Endothelial cell of umbilical vein (primary cell): ENCODE results near the gene KCNC1. TPM values are rescaled to one million over a fixed set of nuclear protein-coding genes. Genes with fewer than 3 reads are reported as not detected.

Experiments used
- BruUV-seq: library from RNA; stranded (reverse); fragments of 400-500 nt; replicated peaks from 2 replicates; lab custom pipeline; 2021; lab: Mats Ljungman, UMichigan
- CTCF ChIA-PET: fragments of 300-600, 350-600 bp; sonication (Branson Sonifier 250); formaldehyde crosslinking; loops from one replicate; lab custom pipeline; 2021; ENCODE audit warnings: antibody characterized with exemption, inconsistent platforms; lab: Charles Lee
- POLR2A ChIA-PET: fragments of 300-600, 350-600 bp; sonication (Branson Sonifier 250); formaldehyde crosslinking; loops from one replicate; lab custom pipeline; 2021; ENCODE audit warnings: antibody characterized with exemption, inconsistent platforms; lab: Charles Lee
- DNase-seq: peaks from one replicate; pipeline ENCODE4 v3.0.0-alpha.2; 2011; ENCODE audit warnings: low read depth, low spot score
- FAIRE-seq: peaks from 2 replicates; lab custom pipeline; 2011; peaks lifted over from hg19 to GRCh38; lab: Jason Lieb, UNC
- H2AFZ ChIP-seq: 2 replicates; pipeline ENCODE4 v1.6.0; 2012; ENCODE audit warnings: low read depth, low read length, control low read depth, inconsistent platforms
- H3K27ac ChIP-seq: 2 replicates; pipeline ENCODE4 v1.5.1; 2011; ENCODE audit warnings: low read depth, mild to moderate bottlenecking, control low read depth, low read length, moderate library complexity; ENCODE audit not compliant: insufficient read depth
- H3K27me3 ChIP-seq, 2 experiments: 2 replicates each; pipeline versions ENCODE4 v1.6.0 to v1.6.1; 2011; ENCODE audit warnings: low read length in 2 of 2, mixed read lengths in 1 of 2; ENCODE audit not compliant: control insufficient read depth in 2 of 2, insufficient read depth in 2 of 2
- H3K36me3 ChIP-seq, 2 experiments: 2 replicates in 1 of 2; 3 replicates in 1 of 2; pipeline ENCODE4 v1.5.1; 2011; ENCODE audit warnings: low read length in 2 of 2, mild to moderate bottlenecking in 1 of 2, moderate library complexity in 1 of 2; ENCODE audit not compliant: control insufficient read depth in 2 of 2, insufficient read depth in 2 of 2; ENCODE audit errors: extremely low read depth in 1 of 2
- H3K4me1 ChIP-seq: 3 replicates; pipeline ENCODE4 v1.5.1; 2011; ENCODE audit warnings: mild to moderate bottlenecking, low read length; ENCODE audit not compliant: control insufficient read depth, insufficient read depth; ENCODE audit errors: extremely low read depth
- H3K4me2 ChIP-seq: 2 replicates; pipeline ENCODE4 v1.6.1; 2011; ENCODE audit warnings: low read length, control low read depth, mixed read lengths; ENCODE audit not compliant: insufficient read depth
- H3K4me3 ChIP-seq, 3 experiments: fragments of 200-600 bp in 1 of 3; sonication (generic), shearing (Covaris generic) in 1 of 3; replicated peaks in 1 of 3; 2 replicates each; pipeline ENCODE4 v1.5.1; 2011 to 2016; ENCODE audit warnings: control low read depth in 3 of 3, low read length in 3 of 3, mild to moderate bottlenecking in 2 of 3, inconsistent platforms in 1 of 3, low read depth in 1 of 3, moderate library complexity in 1 of 3; ENCODE audit not compliant: insufficient read depth in 1 of 3
- H3K79me2 ChIP-seq: 2 replicates; pipeline ENCODE4 v1.6.0; 2012; ENCODE audit warnings: low read length, inconsistent platforms; ENCODE audit not compliant: control insufficient read depth, insufficient read depth
- H3K9ac ChIP-seq: replicated peaks from 2 replicates; pipeline ENCODE3; 2011; ENCODE audit warnings: low read length, control low read depth; ENCODE audit not compliant: insufficient read depth; ENCODE audit errors: extremely low read depth
- H3K9me1 ChIP-seq: replicated peaks from 3 replicates; pipeline ENCODE4 v1.6.0; 2011; ENCODE audit warnings: mild to moderate bottlenecking, low read length; ENCODE audit not compliant: control insufficient read depth, insufficient read depth; ENCODE audit errors: extremely low read depth
- H3K9me3 ChIP-seq: replicated peaks from 2 replicates; pipeline ENCODE4 v1.5.1; 2012; ENCODE audit warnings: low read length, inconsistent platforms; ENCODE audit not compliant: control insufficient read depth, insufficient read depth
- H4K20me1 ChIP-seq: replicated peaks from 2 replicates; pipeline ENCODE3; 2011; ENCODE audit warnings: mild to moderate bottlenecking, low read length; ENCODE audit not compliant: control insufficient read depth, insufficient read depth; ENCODE audit errors: extremely low read depth
- EZH2 ChIP-seq: IDR thresholded peaks from 2 replicates; pipeline ENCODE4 v1.6.1; 2012; ENCODE audit warnings: borderline replicate concordance, low read depth, mild to moderate bottlenecking, moderate library complexity, low read length, inconsistent platforms; ENCODE audit not compliant: severe bottlenecking
- FOS ChIP-seq: IDR thresholded peaks from 2 replicates; pipeline ENCODE4 v1.6.1; 2011; ENCODE audit warnings: mild to moderate bottlenecking, low read length, moderate library complexity, borderline replicate concordance; ENCODE audit not compliant: insufficient read depth
- GATA2 ChIP-seq: IDR thresholded peaks from 2 replicates; pipeline ENCODE4 v1.7.0; 2011; ENCODE audit warnings: low read depth, mild to moderate bottlenecking, moderate library complexity, mixed read lengths, low read length; ENCODE audit not compliant: insufficient read length, insufficient read depth
- JUN ChIP-seq: IDR thresholded peaks from 2 replicates; pipeline ENCODE4 v1.6.1; 2011; ENCODE audit warnings: borderline replicate concordance, low read depth; ENCODE audit not compliant: insufficient read length, insufficient read depth
- MYC ChIP-seq: IDR thresholded peaks from one replicate; pipeline ENCODE4 v1.6.1; 2011; ENCODE audit warnings: mild to moderate bottlenecking, low read depth, low read length
- POLR2A ChIP-seq: IDR thresholded peaks from 2 replicates; pipeline ENCODE4 v1.6.1; 2012; ENCODE audit warnings: low read depth, mild to moderate bottlenecking, control low read depth, low read length
- POLR2AphosphoS5 ChIP-seq: IDR thresholded peaks from 2 replicates; pipeline ENCODE4 v1.6.1; 2012; ENCODE audit warnings: low read depth, mild to moderate bottlenecking, control low read depth, low read length, moderate library complexity; ENCODE audit not compliant: insufficient read depth
- dilution Hi-C: fragments of 300-500 bp; cut with MboI; formaldehyde crosslinking; loops from one replicate; pipeline ENCODE4 v1.15.0; 2019; ENCODE audit warnings: low sequenced_read_pairs; ENCODE audit not compliant: extremely low pct_ligation_motif_present
- intact Hi-C: fragments of 100-400 bp; cut with micrococcal nuclease; formaldehyde crosslinking; loops from one replicate; pipeline ENCODE4 v1.10.0; 2022
- polyA plus RNA-seq, 4 experiments: library from polyadenylated mRNA; depleted of rRNA in 3 of 4; stranded (reverse) in 3 of 4; unstranded in 1 of 4; fragments of >200 nt; gene quantifications; 2 replicates each; pipeline versions ENCODE4 v1.2.1 to v1.2.3, GENCODE V29; 2011 to 2012; ENCODE audit warnings: missing spikeins in 1 of 4
- total RNA-seq: library from RNA; stranded (reverse); gene quantifications from 2 replicates; pipeline ENCODE4 v1.2.3, GENCODE V29; 2021
- TF ChIP-seq, protein P1 (sequence below), 2 donors: IDR thresholded peaks; 1 replicate in 1 of 2; 2 replicates in 1 of 2; pipeline ENCODE4 v1.5.1; 2011; ENCODE audit warnings: low read length in 2 of 2, mild to moderate bottlenecking in 2 of 2, moderate library complexity in 2 of 2, control low read depth in 1 of 2, inconsistent platforms in 1 of 2, low read depth in 1 of 2; ENCODE audit not compliant: insufficient read depth in 1 of 2; ENCODE audit errors: extremely low read depth in 1 of 2
- TF ChIP-seq, protein P2 (sequence below): IDR thresholded peaks from 2 replicates; pipeline ENCODE4 v1.6.1; 2011; ENCODE audit not compliant: insufficient read depth, insufficient read length

Gene KCNC1
- total and polyA plus RNA-seq, 2 donors (not counting 3 experiments of a cell fraction or from before 2014, with no cell fraction given), result not detected

DNA sequence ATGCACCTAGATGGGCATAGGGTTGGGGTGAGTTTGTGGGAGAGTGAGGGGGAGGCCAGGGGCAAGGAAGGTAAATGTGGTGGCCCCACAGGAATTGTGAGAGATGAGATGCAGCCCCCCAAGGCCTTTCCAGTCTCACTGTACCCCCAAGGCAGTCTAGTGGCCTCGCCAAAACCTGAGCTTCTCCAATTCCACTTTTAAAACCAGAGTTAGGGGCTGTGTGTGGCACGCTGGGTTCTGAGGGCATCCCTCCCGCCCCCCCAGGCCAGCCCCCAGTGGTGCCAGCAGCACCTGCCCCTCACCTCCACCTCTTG, 40.4 kb downstream of the KCNC1 start:
- BruUV-seq, result no TSS peak
- H3K4me1 ChIP-seq, result no peaks in the 10 kb centered on the region
- DNase-seq (no peak), FAIRE-seq (no peak)
- intact Hi-C loops, result no loop called here
- POLR2A ChIA-PET, result no interaction called here
- TF ChIP-seq, protein P1, sequence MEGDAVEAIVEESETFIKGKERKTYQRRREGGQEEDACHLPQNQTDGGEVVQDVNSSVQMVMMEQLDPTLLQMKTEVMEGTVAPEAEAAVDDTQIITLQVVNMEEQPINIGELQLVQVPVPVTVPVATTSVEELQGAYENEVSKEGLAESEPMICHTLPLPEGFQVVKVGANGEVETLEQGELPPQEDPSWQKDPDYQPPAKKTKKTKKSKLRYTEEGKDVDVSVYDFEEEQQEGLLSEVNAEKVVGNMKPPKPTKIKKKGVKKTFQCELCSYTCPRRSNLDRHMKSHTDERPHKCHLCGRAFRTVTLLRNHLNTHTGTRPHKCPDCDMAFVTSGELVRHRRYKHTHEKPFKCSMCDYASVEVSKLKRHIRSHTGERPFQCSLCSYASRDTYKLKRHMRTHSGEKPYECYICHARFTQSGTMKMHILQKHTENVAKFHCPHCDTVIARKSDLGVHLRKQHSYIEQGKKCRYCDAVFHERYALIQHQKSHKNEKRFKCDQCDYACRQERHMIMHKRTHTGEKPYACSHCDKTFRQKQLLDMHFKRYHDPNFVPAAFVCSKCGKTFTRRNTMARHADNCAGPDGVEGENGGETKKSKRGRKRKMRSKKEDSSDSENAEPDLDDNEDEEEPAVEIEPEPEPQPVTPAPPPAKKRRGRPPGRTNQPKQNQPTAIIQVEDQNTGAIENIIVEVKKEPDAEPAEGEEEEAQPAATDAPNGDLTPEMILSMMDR (IDR thresholded peaks at IDR 0.05; ENCODE audit: extremely low read depth in 1 of 2, insufficient read depth in 1 of 2, low read depth in 1 of 2, low read length in 2 of 2), result no peak
- no peak for TF ChIP-seq GATA2
- no peak for TF ChIP-seq FOS
- no peak for TF ChIP-seq POLR2AphosphoS5
- TF ChIP-seq, protein P2, sequence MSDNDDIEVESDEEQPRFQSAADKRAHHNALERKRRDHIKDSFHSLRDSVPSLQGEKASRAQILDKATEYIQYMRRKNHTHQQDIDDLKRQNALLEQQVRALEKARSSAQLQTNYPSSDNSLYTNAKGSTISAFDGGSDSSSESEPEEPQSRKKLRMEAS, result no peak
- TF ChIP-seq JUN, result no peak
- TF ChIP-seq POLR2A, result no peak
- TF ChIP-seq MYC, result no peak
- no peak for TF ChIP-seq EZH2
- H3K9me1 ChIP-seq, result no peaks in the 10 kb centered on the region
- no peak overlapping the region for H3K4me2 ChIP-seq
- H3K4me3 ChIP-seq, result no peak overlapping the region
- dilution Hi-C loops, result no loop called here
- no peak overlapping the region for H3K9ac ChIP-seq
- no peaks in the 10 kb centered on the region for H4K20me1 ChIP-seq
- no peaks in the 10 kb centered on the region for H3K79me2 ChIP-seq
- CTCF ChIA-PET, result interaction anchor here (0.9 kb wide), 1 partner anchor 198 kb away, joined by 4 read pairs; no protein-coding TSS in a partner anchor
- H3K27ac ChIP-seq, result no peak overlapping the region
- H3K27me3 ChIP-seq, result no peaks in the 10 kb centered on the region
- H3K9me3 ChIP-seq, result no peaks in the 10 kb centered on the region
- H2AFZ ChIP-seq, result no peak overlapping the region
- H3K36me3 ChIP-seq, result no peaks in the 10 kb centered on the region
